Activated CD4-positive, alpha-beta memory T cell treated with anti-CD3 and anti-CD28 coated beads, Interleukin-2, amount 10 ng/mL, durations not matched to agents 7 days and 5 days (primary cell): ENCODE data around the gene CCDC102B. TPM values are rescaled to one million over a fixed set of nuclear protein-coding genes. Genes with fewer than 3 reads are reported as not detected.

Experiments
- CTCF ChIA-PET: fragments of 350-600 bp; sonication (Branson Sonifier 250); formaldehyde crosslinking; loops from one replicate; lab custom pipeline; 2021; ENCODE audit warnings: antibody characterized with exemption, inconsistent platforms; lab: Charles Lee
- POLR2A ChIA-PET: fragments of 350-600 bp; sonication (Branson Sonifier 250); formaldehyde crosslinking; loops from one replicate; lab custom pipeline; 2021; ENCODE audit warnings: antibody characterized with exemption; lab: Charles Lee
- DNase-seq: peaks from one replicate; pipeline ENCODE4 v3.0.0-alpha.2; 2020
- H3K27ac Mint-ChIP-seq: one replicate; pipeline ENCODE4 v1.8.0; 2021; ENCODE audit warnings: mild to moderate bottlenecking, mixed read lengths
- H3K27me3 Mint-ChIP-seq: one replicate; pipeline ENCODE4 v1.8.0; 2021; ENCODE audit warnings: mixed read lengths
- H3K36me3 Mint-ChIP-seq: one replicate; pipeline ENCODE4 v1.8.0; 2021; ENCODE audit warnings: low read depth, mixed read lengths
- H3K4me1 Mint-ChIP-seq: one replicate; pipeline ENCODE4 v1.8.0; 2021; ENCODE audit warnings: mixed read lengths
- H3K4me3 Mint-ChIP-seq: one replicate; pipeline ENCODE4 v1.8.0; 2021; ENCODE audit warnings: mild to moderate bottlenecking, mixed read lengths
- H3K9me3 Mint-ChIP-seq: one replicate; pipeline ENCODE4 v1.8.0; 2021; ENCODE audit warnings: mixed read lengths
- total RNA-seq, 2 experiments: library from RNA; stranded (reverse); gene quantifications; one replicate each; pipeline ENCODE4 v1.2.3, GENCODE V29; 2021

The CCDC102B gene
- total RNA-seq, 2 experiments from 2014 or later: 1.0 to 1.2 TPM

- POLR2A ChIA-PET: no interaction called here
- CTCF ChIA-PET: no interaction called here
- Mint-ChIP-seq H3K4me3 (no peak overlapping the region), H3K27me3 (no peaks in the 10 kb centered on the region), H3K9me3 (no peaks in the 10 kb centered on the region), H3K36me3 (no peaks in the 10 kb centered on the region), H3K4me1 (no peaks in the 10 kb centered on the region), H3K27ac (no peak overlapping the region)
- DNase-seq: no peak
Measured at GRCh38 chr18:69031571-69031970, 233.7 kb downstream of the CCDC102B start.

- CTCF ChIA-PET: no interaction called here
Measured at GRCh38 chr18:69032009-69032408, 234.1 kb downstream of the CCDC102B start.

GRCh38 chr18:69035756-69036155 lies 237.9 kb downstream of the CCDC102B start:
- ChIA-PET CTCF (no interaction called here), POLR2A (no interaction called here)
- no peaks in the 10 kb centered on the region for H3K4me1 Mint-ChIP-seq
- no peak for DNase-seq
- H3K27me3 Mint-ChIP-seq: no peaks in the 10 kb centered on the region
- no peak overlapping the region for H3K4me3 Mint-ChIP-seq
- no peaks in the 10 kb centered on the region for H3K36me3 Mint-ChIP-seq
- no peak overlapping the region for H3K27ac Mint-ChIP-seq
- H3K9me3 Mint-ChIP-seq: no peaks in the 10 kb centered on the region

More at GRCh38 chr18:69032009-69032408, 234.1 kb downstream of the CCDC102B start:
- Mint-ChIP-seq H3K4me1 (no peaks in the 10 kb centered on the region), H3K27me3 (no peaks in the 10 kb centered on the region), H3K36me3 (no peaks in the 10 kb centered on the region), H3K4me3 (no peak overlapping the region), H3K9me3 (no peaks in the 10 kb centered on the region), H3K27ac (no peak overlapping the region)
- DNase-seq: no peak
- POLR2A ChIA-PET: no interaction called here

GRCh38 chr18:69044215-69044614 lies 246.3 kb downstream of the CCDC102B start:
- DNase-seq: no peak
- no peak overlapping the region for H3K4me3 Mint-ChIP-seq
- ChIA-PET POLR2A (no interaction called here), CTCF (no interaction called here)
- H3K36me3 Mint-ChIP-seq: no peaks in the 10 kb centered on the region
- no peaks in the 10 kb centered on the region for H3K9me3 Mint-ChIP-seq
- no peak overlapping the region for H3K27ac Mint-ChIP-seq
- no peaks in the 10 kb centered on the region for H3K27me3 Mint-ChIP-seq
- no peaks in the 10 kb centered on the region for H3K4me1 Mint-ChIP-seq

GRCh38 chr18:69064063-69064462 lies 266.2 kb downstream of the CCDC102B start:
- no peak overlapping the region for H3K27ac Mint-ChIP-seq

GRCh38 chr18:69067048-69067447 lies 269.2 kb downstream of the CCDC102B start:
- CTCF ChIA-PET: no interaction called here
- Mint-ChIP-seq H3K27ac (no peak overlapping the region), H3K4me1 (no peaks in the 10 kb centered on the region), H3K27me3 (no peaks in the 10 kb centered on the region), H3K36me3 (no peaks in the 10 kb centered on the region), H3K4me3 (no peak overlapping the region), H3K9me3 (no peaks in the 10 kb centered on the region)
- no peak for DNase-seq
- POLR2A ChIA-PET: no interaction called here

More at GRCh38 chr18:69064063-69064462, 266.2 kb downstream of the CCDC102B start:
- Mint-ChIP-seq H3K9me3 (no peaks in the 10 kb centered on the region), H3K4me3 (no peak overlapping the region), H3K36me3 (no peaks in the 10 kb centered on the region), H3K27me3 (no peaks in the 10 kb centered on the region), H3K4me1 (no peaks in the 10 kb centered on the region)
- no peak for DNase-seq
- ChIA-PET POLR2A (no interaction called here), CTCF (no interaction called here)

GRCh38 chr18:69071680-69072079 lies 273.8 kb downstream of the CCDC102B start:
- no peaks in the 10 kb centered on the region for H3K9me3 Mint-ChIP-seq
- H3K27me3 Mint-ChIP-seq: no peaks in the 10 kb centered on the region
- no peak overlapping the region for H3K4me3 Mint-ChIP-seq
- DNase-seq: no peak
- no peak overlapping the region for H3K27ac Mint-ChIP-seq
- CTCF ChIA-PET: no interaction called here
- H3K36me3 Mint-ChIP-seq: no peaks in the 10 kb centered on the region
- POLR2A ChIA-PET: no interaction called here
- no peaks in the 10 kb centered on the region for H3K4me1 Mint-ChIP-seq

GRCh38 chr18:69081846-69082245 lies 284.0 kb downstream of the CCDC102B start:
- Mint-ChIP-seq H3K9me3 (no peaks in the 10 kb centered on the region), H3K36me3 (no peaks in the 10 kb centered on the region), H3K4me3 (no peak overlapping the region), H3K27me3 (no peaks in the 10 kb centered on the region), H3K27ac (no peak overlapping the region), H3K4me1 (no peaks in the 10 kb centered on the region)
- ChIA-PET CTCF (no interaction called here), POLR2A (no interaction called here)
- no peak for DNase-seq

GRCh38 chr18:69082499-69082898 lies 284.6 kb downstream of the CCDC102B start:
- no peak for DNase-seq
- Mint-ChIP-seq H3K36me3 (no peaks in the 10 kb centered on the region), H3K27me3 (no peaks in the 10 kb centered on the region), H3K4me3 (no peak overlapping the region), H3K9me3 (no peaks in the 10 kb centered on the region), H3K27ac (no peak overlapping the region), H3K4me1 (no peaks in the 10 kb centered on the region)
- POLR2A ChIA-PET: no interaction called here
- CTCF ChIA-PET: no interaction called here

GRCh38 chr18:69085951-69086350 lies 288.1 kb downstream of the CCDC102B start:
- DNase-seq: no peak
- Mint-ChIP-seq H3K4me1 (no peaks in the 10 kb centered on the region), H3K27ac (no peak overlapping the region), H3K4me3 (no peak overlapping the region), H3K36me3 (no peaks in the 10 kb centered on the region), H3K27me3 (no peaks in the 10 kb centered on the region), H3K9me3 (no peaks in the 10 kb centered on the region)
- ChIA-PET CTCF (no interaction called here), POLR2A (no interaction called here)

- Mint-ChIP-seq H3K27me3 (no peaks in the 10 kb centered on the region), H3K4me3 (no peak overlapping the region), H3K36me3 (no peaks in the 10 kb centered on the region), H3K27ac (no peak overlapping the region), H3K9me3 (no peaks in the 10 kb centered on the region), H3K4me1 (no peaks in the 10 kb centered on the region)
- CTCF ChIA-PET: no interaction called here
- POLR2A ChIA-PET: no interaction called here
- DNase-seq: no peak
Measured at GRCh38 chr18:69088973-69089372, 291.1 kb downstream of the CCDC102B start.

GRCh38 chr18:69097349-69097748 lies 299.5 kb downstream of the CCDC102B start:
- Mint-ChIP-seq H3K27ac (no peak overlapping the region), H3K4me1 (no peaks in the 10 kb centered on the region), H3K36me3 (no peaks in the 10 kb centered on the region), H3K9me3 (peaks cover 3% of the 10 kb centered on the region), H3K27me3 (no peaks in the 10 kb centered on the region), H3K4me3 (no peak overlapping the region)
- no peak for DNase-seq
- POLR2A ChIA-PET: no interaction called here
- CTCF ChIA-PET: no interaction called here

- Mint-ChIP-seq H3K9me3 (peaks cover 3% of the 10 kb centered on the region), H3K27me3 (no peaks in the 10 kb centered on the region), H3K36me3 (no peaks in the 10 kb centered on the region), H3K4me3 (no peak overlapping the region), H3K27ac (no peak overlapping the region), H3K4me1 (no peaks in the 10 kb centered on the region)
- POLR2A ChIA-PET: no interaction called here
- CTCF ChIA-PET: no interaction called here
- no peak for DNase-seq
Measured at GRCh38 chr18:69102959-69103358, 305.1 kb downstream of the CCDC102B start.
